ENCODE measurements around the gene EIF4EBP2. TPM values are rescaled to one million over a fixed set of nuclear protein-coding genes. Genes with fewer than 3 reads are reported as not detected.

Gene EIF4EBP2
- total RNA-seq, 1 experiment from 2014 or later, result 93.2 TPM

DNA sequence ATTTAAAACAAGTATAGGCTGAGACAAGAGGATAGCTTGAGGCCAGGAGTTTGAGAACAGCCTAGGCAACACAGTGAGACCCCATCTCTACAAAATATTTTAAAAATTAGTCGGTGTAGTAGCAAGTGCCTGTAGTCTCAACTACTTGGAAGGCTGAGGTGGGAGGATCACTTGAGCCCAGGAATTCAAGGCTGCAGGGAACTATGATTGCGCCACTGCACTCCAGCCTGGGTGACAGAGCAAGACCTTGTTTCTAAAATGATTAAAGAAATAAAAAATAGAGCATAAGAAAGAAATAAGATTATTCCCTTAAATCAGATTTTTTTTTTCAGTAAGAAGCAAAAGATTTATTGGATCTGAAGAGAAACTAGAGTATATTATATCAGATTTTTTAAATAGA is 33.2 kb upstream of the EIF4EBP2 start:
- H2BK120ac ChIP-seq (ENCODE audit: low read depth, low read length, poor library complexity, severe bottlenecking), result no peak overlapping the region
- no peaks in the 10 kb centered on the region for H3K27me3 ChIP-seq (ENCODE audit: insufficient read depth, low read length)
- no peak overlapping the region for H4K91ac ChIP-seq (ENCODE audit: insufficient read length, low read depth, low read length)
- no peaks in the 10 kb centered on the region for H3K79me1 ChIP-seq (ENCODE audit: insufficient read depth, low read depth, low read length, poor library complexity, severe bottlenecking)
- Mint-ChIP-seq H3K36me3 (ENCODE audit: insufficient read depth in 1 of 3, low read depth in 3 of 3) (peaks cover 13 to 17% (median 14%) of the 10 kb centered on the region in 3 experiments; a peak in 5 of 7 replicates), H3K9me3 (no peaks in the 10 kb centered on the region), H3K4me3 (no peak overlapping the region), H3K27me3 (ENCODE audit: low read depth) (no peaks in the 10 kb centered on the region), H3K4me1 (peaks cover 21 to 31% of the 10 kb centered on the region in 2 experiments), H3K27ac (no peak overlapping the region)
- H2BK15ac ChIP-seq (ENCODE audit: low read depth, low read length), result no peak overlapping the region
- H4K5ac ChIP-seq (ENCODE audit: insufficient read length, low read depth, low read length), result no peak overlapping the region
- DNase-seq, result no peak
- H2BK5ac ChIP-seq (ENCODE audit: insufficient read length, low read length), result no peak overlapping the region
- no peak overlapping the region for H3K56ac ChIP-seq (ENCODE audit: insufficient read length, low read depth, low read length)
- no peak overlapping the region for H2BK20ac ChIP-seq (ENCODE audit: low read depth, low read length, poor library complexity, severe bottlenecking)
- H3K18ac ChIP-seq (ENCODE audit: insufficient read length, low read depth, low read length), result no peak overlapping the region
- H3T11ph ChIP-seq (ENCODE audit: low read length), result no peak overlapping the region
- H4K8ac ChIP-seq (replicated peaks; ENCODE audit: insufficient read length, low read depth, low read length), result no peak overlapping the region
- H3K14ac ChIP-seq (ENCODE audit: insufficient read depth, low read length), result no peak overlapping the region
- TF ChIP-seq CTCF (conservative IDR thresholded peaks at IDR 0.05), result no peak
- H3K79me2 ChIP-seq (ENCODE audit: insufficient read depth, low read length), result no peaks in the 10 kb centered on the region
- no peaks in the 10 kb centered on the region for H4K20me1 ChIP-seq (ENCODE audit: control insufficient read depth, insufficient read depth, insufficient read length)
- no CpG with 5 or more reads among the region's 2 CpGs for WGBS (ENCODE audit: extremely low coverage, insufficient read length, low lambda C conversion rate)
- no peak overlapping the region for H3K23ac ChIP-seq (ENCODE audit: insufficient read length, low read depth, low read length)
- H2AFZ ChIP-seq (ENCODE audit: low read length), result no peak overlapping the region
- H3K4me2 ChIP-seq (ENCODE audit: insufficient read depth, insufficient read length, low read length), result no peak overlapping the region
- no peaks in the 10 kb centered on the region for H3K9me3 ChIP-seq (ENCODE audit: control insufficient read depth, low read depth, low read length)
- H3K9ac ChIP-seq (ENCODE audit: extremely low read depth, insufficient read length, low read length), result no peak overlapping the region
- H2AK5ac ChIP-seq (ENCODE audit: insufficient read length, low read length), result no peak overlapping the region
- no peak overlapping the region for H3K4ac ChIP-seq (ENCODE audit: low read depth, low read length)
- H3K23me2 ChIP-seq (ENCODE audit: insufficient read length, low read depth, low read length, poor library complexity, severe bottlenecking), result no peaks in the 10 kb centered on the region
- no peak overlapping the region for H3K27ac ChIP-seq (ENCODE audit: insufficient read length, low read depth, low read length)
- H2BK12ac ChIP-seq (ENCODE audit: insufficient read length, low read depth, low read length), result no peak overlapping the region
- H3K4me1 ChIP-seq (ENCODE audit: insufficient read depth, low read length), result no peaks in the 10 kb centered on the region

Measured in H9 (cell line).